A673 (cell line): ENCODE data around the gene LUZP2. TPM values are rescaled to one million over a fixed set of nuclear protein-coding genes. Genes with fewer than 3 reads are reported as not detected.

Source experiments
- BruUV-seq: library from RNA; stranded (reverse); fragments of 400-500 nt; replicated peaks from 2 replicates; lab custom pipeline; 2021; lab: Mats Ljungman, UMichigan
- CTCF ChIA-PET: fragments of 300-600 bp; sonication (Branson Sonifier 250); formaldehyde crosslinking; loops from one replicate; lab custom pipeline; 2022; ENCODE audit warnings: antibody characterized with exemption; lab: Charles Lee
- POLR2A ChIA-PET: fragments of 300-600 bp; sonication (Branson Sonifier 250); formaldehyde crosslinking; loops from one replicate; lab custom pipeline; 2022; ENCODE audit warnings: antibody characterized with exemption; ENCODE audit not compliant: low non-redundant PET; lab: Charles Lee
- DNase-seq: peaks from one replicate; pipeline ENCODE4 v3.0.0-alpha.2; 2015; ENCODE audit warnings: low spot score
- H3K27ac ChIP-seq: fragments of 200-600 bp; sonication (generic); 2 replicates; pipeline ENCODE4 v1.5.1; 2016; ENCODE audit warnings: mixed run types, low read depth, mild to moderate bottlenecking, mixed read lengths, antibody characterized with exemption, low read length; ENCODE audit not compliant: poor library complexity, severe bottlenecking
- H3K27me3 ChIP-seq: fragments of 200-600 bp; sonication (generic); replicated peaks from 2 replicates; pipeline ENCODE4 v1.6.1; 2017; ENCODE audit warnings: mixed run types, low read depth, mild to moderate bottlenecking, mixed read lengths, antibody characterized with exemption, low read length; ENCODE audit not compliant: insufficient read depth, poor library complexity
- H3K36me3 ChIP-seq: fragments of 200-600 bp; sonication (generic); 2 replicates; pipeline ENCODE4 v1.6.1; 2016; ENCODE audit warnings: mixed run types, mild to moderate bottlenecking, mixed read lengths, antibody characterized with exemption, low read length; ENCODE audit not compliant: insufficient read depth, poor library complexity, severe bottlenecking
- H3K4me1 ChIP-seq: fragments of 200-600 bp; sonication (generic); 2 replicates; pipeline ENCODE4 v1.6.1; 2017; ENCODE audit warnings: mixed run types, mild to moderate bottlenecking, mixed read lengths, antibody characterized with exemption, low read length; ENCODE audit not compliant: insufficient read depth, poor library complexity, severe bottlenecking
- H3K4me3 ChIP-seq: fragments of 200-600 bp; sonication (generic); 2 replicates; pipeline ENCODE4 v1.5.1; 2016; ENCODE audit warnings: low read depth, mixed run types, mild to moderate bottlenecking, mixed read lengths, low read length; ENCODE audit not compliant: poor library complexity, severe bottlenecking
- H3K9me3 ChIP-seq: fragments of 200-600 bp; sonication (generic); 2 replicates; pipeline ENCODE4 v1.6.1; 2016; ENCODE audit warnings: mixed run types, low read depth, mild to moderate bottlenecking, mixed read lengths, antibody characterized with exemption, low read length; ENCODE audit not compliant: poor library complexity, severe bottlenecking
- CTCF ChIP-seq: fragments of 300-800, 200-600 bp; sonication (generic); conservative IDR thresholded peaks from 2 replicates; pipeline ENCODE4 v1.5.1; 2017; ENCODE audit warnings: low read depth, mild to moderate bottlenecking, antibody characterized with exemption, low read length, moderate library complexity, mixed read lengths
- EZH2 ChIP-seq: fragments of 200-600 bp; sonication (generic); IDR thresholded peaks from 2 replicates; pipeline ENCODE4 v1.6.1; 2017; ENCODE audit warnings: borderline replicate concordance, low read depth, mild to moderate bottlenecking, mixed read lengths, antibody characterized with exemption, low read length; ENCODE audit not compliant: poor library complexity, severe bottlenecking
- intact Hi-C: fragments of 100-400 bp; cut with micrococcal nuclease; formaldehyde crosslinking; loops from one replicate; pipeline ENCODE4 v1.10.0; 2022; ENCODE audit not compliant: unreplicated experiment
- total RNA-seq: library from RNA; stranded (reverse); gene quantifications from 2 replicates; pipeline ENCODE4 v1.2.3, GENCODE V29; 2021

LUZP2 gene
- total RNA-seq, 1 experiment from 2014 or later, result 0.15 TPM

GRCh38 chr11:24767411-24767810 lies 270.6 kb downstream of the LUZP2 start:
- no peak for DNase-seq
- no TSS peak for BruUV-seq
- H3K9me3 ChIP-seq, result no peaks in the 10 kb centered on the region
- TF ChIP-seq EZH2 (no peak), CTCF (no peak)
- H3K4me3 ChIP-seq, result no peak overlapping the region
- H3K27ac ChIP-seq, result no peak overlapping the region
- ChIA-PET CTCF (no interaction called here), POLR2A (no interaction called here)
- H3K36me3 ChIP-seq, result no peaks in the 10 kb centered on the region
- intact Hi-C loops, result no loop called here
- no peaks in the 10 kb centered on the region for H3K27me3 ChIP-seq
- no peaks in the 10 kb centered on the region for H3K4me1 ChIP-seq

GRCh38 chr11:24773322-24773721 lies 276.5 kb downstream of the LUZP2 start:
- CTCF ChIA-PET, result no interaction called here
- Histone ChIP-seq H3K9me3 (no peaks in the 10 kb centered on the region), H3K4me3 (no peak overlapping the region), H3K36me3 (no peaks in the 10 kb centered on the region), H3K4me1 (no peaks in the 10 kb centered on the region), H3K27ac (no peak overlapping the region), H3K27me3 (no peaks in the 10 kb centered on the region)
- intact Hi-C loops, result no loop called here
- BruUV-seq, result no TSS peak
- no peak for TF ChIP-seq CTCF
- POLR2A ChIA-PET, result no interaction called here
- no peak for DNase-seq

GRCh38 chr11:24779791-24780190 lies 282.9 kb downstream of the LUZP2 start:
- CTCF ChIA-PET, result no interaction called here
- Histone ChIP-seq H3K9me3 (no peaks in the 10 kb centered on the region), H3K27me3 (no peaks in the 10 kb centered on the region), H3K36me3 (no peaks in the 10 kb centered on the region), H3K27ac (no peak overlapping the region), H3K4me1 (no peaks in the 10 kb centered on the region), H3K4me3 (no peak overlapping the region)
- TF ChIP-seq EZH2 (no peak), CTCF (peak; percentile 36; the same call in 1 of the 2 replicates)
- DNase-seq, result peak; percentile 1
- intact Hi-C loops, result no loop called here
- POLR2A ChIA-PET, result no interaction called here
- BruUV-seq, result no TSS peak
